Body of pancreas (tissue), 4 donors: ENCODE results near the gene FUT9. TPM values are rescaled to one million over a fixed set of nuclear protein-coding genes. Genes with fewer than 3 reads are reported as not detected.

Source experiments
- ATAC-seq: fragments of 150-250 bp; one replicate; pipeline ENCODE4 v1.9.1; 2016
- DNase-seq, 4 donors: peaks; one replicate each; pipeline ENCODE4 v3.0.0-alpha.2; 2019
- H3K27ac ChIP-seq, 4 donors: fragments of 200-600 bp; sonication (generic); 1 replicate in 3 of 4; 2 replicates in 1 of 4; pipeline versions ENCODE4 v1.5.1 to v1.6.1; 2016 to 2019; ENCODE audit warnings: mild to moderate bottlenecking in 1 of 4, mixed read lengths in 1 of 4, moderate library complexity in 1 of 4
- H3K27me3 ChIP-seq, 2 donors: fragments of 200-600 bp; sonication (generic); one replicate each; pipeline ENCODE4 v1.6.0; 2016; ENCODE audit warnings: mild to moderate bottlenecking in 1 of 2
- H3K36me3 ChIP-seq, 2 donors: fragments of 200-600 bp; sonication (generic); replicated peaks in 1 of 2; 2 replicates each; pipeline ENCODE4 v1.5.1; 2016; ENCODE audit warnings: low read depth in 2 of 2; ENCODE audit not compliant: insufficient read depth in 1 of 2
- H3K4me1 ChIP-seq: fragments of 200-600 bp; sonication (generic); one replicate; pipeline ENCODE4 v1.6.0; 2016
- H3K4me3 ChIP-seq, 2 donors: fragments of 200-600 bp; sonication (generic); 1 replicate in 1 of 2; 2 replicates in 1 of 2; pipeline ENCODE4 v1.5.1; 2016 to 2019
- H3K9me3 ChIP-seq, 3 donors: fragments of 200-600 bp; sonication (generic); 1 replicate in 2 of 3; 2 replicates in 1 of 3; pipeline ENCODE4 v1.5.1; 2016
- POLR2A ChIP-seq, 3 donors: fragments of 450-650 bp; IDR thresholded peaks; one replicate each; pipeline ENCODE4 v1.6.1; 2016; ENCODE audit warnings: antibody characterized with exemption in 3 of 3, mild to moderate bottlenecking in 2 of 3
- WGBS, 2 donors: methylation state at CpG; one replicate each; pipeline ENCODE4 v1.1.5; 2017; 5-methylcytosine and 5-hydroxymethylcytosine counted together
- intact Hi-C: fragments of 100-400 bp; cut with DNase I; formaldehyde crosslinking; loops from one replicate; pipeline ENCODE4 v1.15.1; 2023
- total RNA-seq, 2 donors: library from RNA; depleted of rRNA; stranded (reverse); fragments of >200 nt; gene quantifications; one replicate each; pipeline ENCODE4 v1.1.0, GENCODE V29; 2016
- TF ChIP-seq, protein P1 (sequence below), 7 experiments: fragments of 450-650 bp in 4 of 7; fragments of 200-600 bp in 3 of 7; sonication (generic) in 3 of 7; IDR thresholded peaks; one replicate each; pipeline ENCODE4 v1.5.1; 2016 to 2019; ENCODE audit warnings: antibody characterized with exemption in 7 of 7

The FUT9 gene
- total RNA-seq, 2 donors from 2014 or later = 0.26 to 9.2 TPM

DNA sequence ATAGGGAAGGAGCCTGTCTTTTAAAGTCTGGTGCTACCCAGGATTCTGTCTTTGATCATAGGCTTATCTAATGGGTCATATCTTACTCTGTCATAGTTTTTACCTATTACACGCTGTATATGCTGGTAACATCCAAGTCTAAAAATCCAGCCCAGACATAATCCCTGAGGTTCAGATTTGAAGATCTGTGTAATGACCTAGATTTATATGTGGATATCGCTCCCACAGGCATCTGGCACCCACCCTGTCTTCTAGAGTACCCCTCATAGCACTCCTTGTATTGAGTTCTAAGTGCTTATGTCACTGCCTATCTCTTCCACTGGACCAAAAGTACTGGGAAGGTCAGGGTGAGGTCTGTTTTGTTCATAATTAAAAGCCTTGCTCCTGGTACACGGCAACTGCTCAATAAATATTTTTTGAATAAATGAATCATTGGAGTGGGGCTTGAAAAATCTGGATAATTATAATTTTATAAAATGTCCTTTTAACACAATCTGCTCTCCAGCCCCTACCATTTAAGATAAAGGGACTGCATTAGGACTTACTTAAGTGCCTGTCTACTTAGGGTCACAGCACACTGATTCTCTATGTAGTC is 136.4 kb downstream of the FUT9 start:
- 70 to 78% methylated on average over 3 of the region's 3 CpGs for WGBS, 2 donors

DNA sequence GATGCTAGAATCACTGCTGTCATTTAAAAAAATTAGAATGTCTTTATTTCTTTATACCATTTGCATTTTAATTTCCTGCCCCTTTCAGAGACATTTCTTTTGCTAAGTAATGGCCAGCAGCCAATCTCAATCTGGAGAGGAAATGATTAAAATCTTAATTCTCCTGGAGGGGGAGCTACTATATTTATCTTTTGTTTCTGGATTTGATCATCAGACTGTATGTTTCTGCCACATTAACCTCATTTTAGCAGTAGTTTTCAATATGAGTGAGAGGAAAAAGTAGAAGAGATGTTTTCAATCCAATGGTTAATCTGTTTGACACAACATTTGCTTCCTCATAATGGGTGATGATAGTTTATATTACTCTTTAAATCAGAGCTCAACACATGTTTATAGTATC is 138.0 kb downstream of the FUT9 start:
- Histone ChIP-seq H3K9me3 (no peaks in the 10 kb centered on the region), H3K4me1 (no peaks in the 10 kb centered on the region), H3K4me3 (no peak overlapping the region), H3K27me3 (no peaks in the 10 kb centered on the region), H3K27ac (no peak overlapping the region), H3K36me3 (no peaks in the 10 kb centered on the region)
- intact Hi-C loops = no loop called here
- no peak for ATAC-seq
- no peak for TF ChIP-seq POLR2A (IDR thresholded peaks at IDR 0.05)
- TF ChIP-seq, protein P1, sequence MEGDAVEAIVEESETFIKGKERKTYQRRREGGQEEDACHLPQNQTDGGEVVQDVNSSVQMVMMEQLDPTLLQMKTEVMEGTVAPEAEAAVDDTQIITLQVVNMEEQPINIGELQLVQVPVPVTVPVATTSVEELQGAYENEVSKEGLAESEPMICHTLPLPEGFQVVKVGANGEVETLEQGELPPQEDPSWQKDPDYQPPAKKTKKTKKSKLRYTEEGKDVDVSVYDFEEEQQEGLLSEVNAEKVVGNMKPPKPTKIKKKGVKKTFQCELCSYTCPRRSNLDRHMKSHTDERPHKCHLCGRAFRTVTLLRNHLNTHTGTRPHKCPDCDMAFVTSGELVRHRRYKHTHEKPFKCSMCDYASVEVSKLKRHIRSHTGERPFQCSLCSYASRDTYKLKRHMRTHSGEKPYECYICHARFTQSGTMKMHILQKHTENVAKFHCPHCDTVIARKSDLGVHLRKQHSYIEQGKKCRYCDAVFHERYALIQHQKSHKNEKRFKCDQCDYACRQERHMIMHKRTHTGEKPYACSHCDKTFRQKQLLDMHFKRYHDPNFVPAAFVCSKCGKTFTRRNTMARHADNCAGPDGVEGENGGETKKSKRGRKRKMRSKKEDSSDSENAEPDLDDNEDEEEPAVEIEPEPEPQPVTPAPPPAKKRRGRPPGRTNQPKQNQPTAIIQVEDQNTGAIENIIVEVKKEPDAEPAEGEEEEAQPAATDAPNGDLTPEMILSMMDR (IDR thresholded peaks at IDR 0.05) = no peak
- no peak for DNase-seq

More for the DNA sequence above, 136.4 kb downstream of the FUT9 start:
- DNase-seq (no peak), ATAC-seq (no peak)
- Histone ChIP-seq H3K27ac (no peak overlapping the region), H3K36me3 (no peaks in the 10 kb centered on the region), H3K4me3 (no peak overlapping the region), H3K9me3 (no peaks in the 10 kb centered on the region), H3K4me1 (no peaks in the 10 kb centered on the region), H3K27me3 (no peaks in the 10 kb centered on the region)
- no peak for TF ChIP-seq POLR2A (IDR thresholded peaks at IDR 0.05)
- TF ChIP-seq, protein P1 (IDR thresholded peaks at IDR 0.05) = no peak
- intact Hi-C loops = no loop called here

DNA sequence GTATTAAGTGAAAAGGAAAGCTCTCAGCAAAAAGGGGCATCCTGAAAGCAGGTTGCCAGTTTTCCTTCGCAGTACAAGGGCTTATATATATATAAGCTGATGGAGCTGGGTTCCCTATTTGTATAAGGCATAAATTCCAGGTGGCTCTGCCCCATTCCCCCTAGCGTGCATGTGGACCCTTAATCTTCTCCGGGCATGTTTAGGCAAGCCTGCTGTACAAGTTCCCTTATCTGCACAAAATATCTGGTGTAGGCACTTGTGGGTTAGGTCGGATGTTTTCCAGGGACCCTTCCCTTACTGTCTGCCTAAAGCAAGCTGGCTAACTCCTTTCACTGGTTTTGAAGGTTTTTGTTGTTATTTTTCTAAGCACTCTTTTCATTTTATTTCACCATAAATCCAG is 140.7 kb downstream of the FUT9 start:
- no peaks in the 10 kb centered on the region for H3K9me3 ChIP-seq
- TF ChIP-seq, protein P1 (IDR thresholded peaks at IDR 0.05) = no peak
- no peak for TF ChIP-seq POLR2A (IDR thresholded peaks at IDR 0.05)
- WGBS, 2 donors = 58 to 60% methylated on average over 4 of the region's 4 CpGs
- intact Hi-C loops = no loop called here
- no peak overlapping the region for H3K4me3 ChIP-seq
- no peaks in the 10 kb centered on the region for H3K27me3 ChIP-seq
- H3K36me3 ChIP-seq = no peaks in the 10 kb centered on the region
- H3K4me1 ChIP-seq = no peaks in the 10 kb centered on the region
- DNase-seq = no peak
- ATAC-seq = no peak
- H3K27ac ChIP-seq = no peak overlapping the region

DNA sequence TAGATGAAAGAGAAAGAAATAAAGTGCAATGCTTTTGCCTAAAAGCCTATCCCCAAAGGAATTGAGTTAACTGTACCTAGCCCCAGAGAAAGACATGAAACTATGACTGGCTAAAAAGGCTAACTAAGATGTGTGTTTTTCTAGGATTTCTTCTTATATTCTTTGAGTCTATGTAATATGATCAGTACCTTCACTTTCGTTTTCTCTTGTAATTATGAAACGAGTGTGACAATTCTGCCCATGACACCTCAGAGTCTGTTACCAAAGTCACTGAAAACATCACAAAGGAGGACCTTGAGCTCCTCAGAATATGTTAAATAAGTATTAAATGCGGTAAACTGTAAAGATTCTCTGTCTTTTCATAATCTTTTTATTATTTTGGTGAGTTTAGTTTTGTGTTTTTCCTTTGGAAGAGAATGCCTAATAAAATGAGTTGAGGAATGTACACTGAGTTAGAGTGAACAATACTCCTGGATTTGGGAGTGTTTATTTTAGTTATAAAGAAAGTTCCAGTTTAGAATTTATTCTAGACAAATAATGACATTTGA is 141.3 kb downstream of the FUT9 start:
- intact Hi-C loops = no loop called here
- Histone ChIP-seq H3K27ac (no peak overlapping the region), H3K4me3 (no peak overlapping the region), H3K4me1 (no peaks in the 10 kb centered on the region), H3K27me3 (no peaks in the 10 kb centered on the region), H3K36me3 (no peaks in the 10 kb centered on the region), H3K9me3 (no peaks in the 10 kb centered on the region)
- DNase-seq (no peak), ATAC-seq (no peak)
- no peak for TF ChIP-seq POLR2A (IDR thresholded peaks at IDR 0.05)
- TF ChIP-seq, protein P1 (IDR thresholded peaks at IDR 0.05) = no peak
- 20 to 44% methylated on average over 3 of the region's 3 CpGs for WGBS, 2 donors

DNA sequence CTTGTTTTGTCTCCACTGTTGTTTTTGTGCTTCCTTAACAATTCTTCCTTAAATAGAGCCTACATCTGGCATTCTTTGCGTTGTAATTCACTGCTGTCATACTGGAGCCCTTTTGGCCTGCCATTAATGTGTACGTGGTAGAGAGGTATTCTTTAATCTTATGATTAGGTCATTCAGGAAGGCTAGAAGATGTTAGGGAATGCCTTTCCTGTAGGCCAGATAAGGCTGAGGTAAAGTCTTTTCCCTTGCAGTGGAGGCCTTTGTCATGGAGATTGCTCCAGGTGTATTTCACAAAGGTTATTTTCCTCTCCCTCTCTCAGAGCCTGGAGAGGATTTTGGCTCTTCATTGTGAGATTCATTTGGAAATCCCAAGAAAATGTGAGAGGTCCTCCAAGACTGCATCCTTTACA is 146.9 kb downstream of the FUT9 start:
- no peak overlapping the region for H3K4me3 ChIP-seq
- DNase-seq (no peak), ATAC-seq (no peak)
- no peaks in the 10 kb centered on the region for H3K36me3 ChIP-seq
- H3K4me1 ChIP-seq = no peaks in the 10 kb centered on the region
- H3K27me3 ChIP-seq = no peaks in the 10 kb centered on the region
- intact Hi-C loops = no loop called here
- no peak overlapping the region for H3K27ac ChIP-seq
- no peak for TF ChIP-seq POLR2A (IDR thresholded peaks at IDR 0.05)
- TF ChIP-seq, protein P1 (IDR thresholded peaks at IDR 0.05) = no peak
- H3K9me3 ChIP-seq = no peaks in the 10 kb centered on the region
- 40 to 46% methylated on average over 2 of the region's 2 CpGs for WGBS, 2 donors
